ENCODE results near the gene ATXN7L1.

DNA sequence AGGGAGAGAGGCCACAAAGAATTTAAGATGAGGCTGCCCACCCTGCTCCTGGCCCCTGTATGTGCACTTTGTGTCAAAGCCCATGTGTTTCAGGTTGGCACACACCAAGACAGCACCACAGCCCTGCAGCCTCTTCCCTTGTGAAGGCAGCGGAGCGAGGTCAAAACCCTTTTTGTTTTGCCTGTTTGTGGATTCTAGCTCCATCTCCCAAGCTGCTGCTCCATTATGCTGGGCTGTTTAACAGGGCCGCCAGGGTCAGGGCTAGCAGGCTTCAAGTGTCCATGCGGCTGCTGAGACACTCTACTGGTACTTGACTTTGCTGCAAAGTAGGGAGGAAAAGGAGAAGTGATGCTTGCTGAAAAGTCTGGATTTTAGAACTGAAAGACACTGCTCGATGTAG lies 152.8 kb downstream of the ATXN7L1 start:
- TF ChIP-seq, protein P1, sequence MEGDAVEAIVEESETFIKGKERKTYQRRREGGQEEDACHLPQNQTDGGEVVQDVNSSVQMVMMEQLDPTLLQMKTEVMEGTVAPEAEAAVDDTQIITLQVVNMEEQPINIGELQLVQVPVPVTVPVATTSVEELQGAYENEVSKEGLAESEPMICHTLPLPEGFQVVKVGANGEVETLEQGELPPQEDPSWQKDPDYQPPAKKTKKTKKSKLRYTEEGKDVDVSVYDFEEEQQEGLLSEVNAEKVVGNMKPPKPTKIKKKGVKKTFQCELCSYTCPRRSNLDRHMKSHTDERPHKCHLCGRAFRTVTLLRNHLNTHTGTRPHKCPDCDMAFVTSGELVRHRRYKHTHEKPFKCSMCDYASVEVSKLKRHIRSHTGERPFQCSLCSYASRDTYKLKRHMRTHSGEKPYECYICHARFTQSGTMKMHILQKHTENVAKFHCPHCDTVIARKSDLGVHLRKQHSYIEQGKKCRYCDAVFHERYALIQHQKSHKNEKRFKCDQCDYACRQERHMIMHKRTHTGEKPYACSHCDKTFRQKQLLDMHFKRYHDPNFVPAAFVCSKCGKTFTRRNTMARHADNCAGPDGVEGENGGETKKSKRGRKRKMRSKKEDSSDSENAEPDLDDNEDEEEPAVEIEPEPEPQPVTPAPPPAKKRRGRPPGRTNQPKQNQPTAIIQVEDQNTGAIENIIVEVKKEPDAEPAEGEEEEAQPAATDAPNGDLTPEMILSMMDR (tag by site-specific recombination; IDR thresholded peaks at IDR 0.05) = no peak
- TF ChIP-seq, protein P2, sequence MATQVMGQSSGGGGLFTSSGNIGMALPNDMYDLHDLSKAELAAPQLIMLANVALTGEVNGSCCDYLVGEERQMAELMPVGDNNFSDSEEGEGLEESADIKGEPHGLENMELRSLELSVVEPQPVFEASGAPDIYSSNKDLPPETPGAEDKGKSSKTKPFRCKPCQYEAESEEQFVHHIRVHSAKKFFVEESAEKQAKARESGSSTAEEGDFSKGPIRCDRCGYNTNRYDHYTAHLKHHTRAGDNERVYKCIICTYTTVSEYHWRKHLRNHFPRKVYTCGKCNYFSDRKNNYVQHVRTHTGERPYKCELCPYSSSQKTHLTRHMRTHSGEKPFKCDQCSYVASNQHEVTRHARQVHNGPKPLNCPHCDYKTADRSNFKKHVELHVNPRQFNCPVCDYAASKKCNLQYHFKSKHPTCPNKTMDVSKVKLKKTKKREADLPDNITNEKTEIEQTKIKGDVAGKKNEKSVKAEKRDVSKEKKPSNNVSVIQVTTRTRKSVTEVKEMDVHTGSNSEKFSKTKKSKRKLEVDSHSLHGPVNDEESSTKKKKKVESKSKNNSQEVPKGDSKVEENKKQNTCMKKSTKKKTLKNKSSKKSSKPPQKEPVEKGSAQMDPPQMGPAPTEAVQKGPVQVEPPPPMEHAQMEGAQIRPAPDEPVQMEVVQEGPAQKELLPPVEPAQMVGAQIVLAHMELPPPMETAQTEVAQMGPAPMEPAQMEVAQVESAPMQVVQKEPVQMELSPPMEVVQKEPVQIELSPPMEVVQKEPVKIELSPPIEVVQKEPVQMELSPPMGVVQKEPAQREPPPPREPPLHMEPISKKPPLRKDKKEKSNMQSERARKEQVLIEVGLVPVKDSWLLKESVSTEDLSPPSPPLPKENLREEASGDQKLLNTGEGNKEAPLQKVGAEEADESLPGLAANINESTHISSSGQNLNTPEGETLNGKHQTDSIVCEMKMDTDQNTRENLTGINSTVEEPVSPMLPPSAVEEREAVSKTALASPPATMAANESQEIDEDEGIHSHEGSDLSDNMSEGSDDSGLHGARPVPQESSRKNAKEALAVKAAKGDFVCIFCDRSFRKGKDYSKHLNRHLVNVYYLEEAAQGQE (tag by site-specific recombination; IDR thresholded peaks at IDR 0.05) = no peak
- TF ChIP-seq PBX3 (CRISPR knock-in tag; IDR thresholded peaks at IDR 0.05) (no peak), ZNF571 (tag by site-specific recombination; IDR thresholded peaks at IDR 0.05) (no peak), ZNF707 (tag by site-specific recombination; IDR thresholded peaks at IDR 0.05) (no peak), TCF7L2 (IDR thresholded peaks at IDR 0.05; ENCODE audit: borderline replicate concordance, low read depth, low read length) (no peak), ZNF394 (tag by site-specific recombination; IDR thresholded peaks at IDR 0.05; ENCODE audit: borderline replicate concordance) (no peak), ZNF175 (tag by site-specific recombination; IDR thresholded peaks at IDR 0.05) (no peak), WT1 (tag by site-specific recombination; IDR thresholded peaks at IDR 0.05) (no peak), PRDM2 (tag by site-specific recombination; IDR thresholded peaks at IDR 0.05; ENCODE audit: borderline replicate concordance) (no peak)

All from HEK293 (cell line).